A549 (cell line): ENCODE results near the gene FOXO6. TPM values are rescaled to one million over a fixed set of nuclear protein-coding genes. Genes with fewer than 3 reads are reported as not detected.

Source experiments
- ATAC-seq, 2 experiments: fragments of 200-7000 bp in 1 of 2; fragments of >200 bp in 1 of 2; cut with Nextera tagmentation in 1 of 2; cut with Tn5 transposase in 1 of 2; 3 replicates each; pipeline versions ENCODE4 v1.8.0 to v1.9.1; 2018 to 2020; ENCODE audit warnings: mild to moderate bottlenecking in 1 of 2, moderate library complexity in 1 of 2
- CTCF ChIA-PET: fragments of 300-600 bp; sonication (Branson Sonifier 250); formaldehyde crosslinking; extraction: SDS; loops from one replicate; lab custom pipeline; 2021; ENCODE audit warnings: antibody characterized with exemption, inconsistent platforms; lab: Yijun Ruan, JAX
- POLR2A ChIA-PET: fragments of 350-600 bp; formaldehyde crosslinking; extraction: SDS; loops from one replicate; lab custom pipeline; 2021; ENCODE audit warnings: antibody characterized with exemption, inconsistent platforms; lab: Yijun Ruan, JAX
- DNase-seq, 2 experiments: peaks; one replicate each; pipeline versions ENCODE4 v3.0.0 to v3.0.0-alpha.2; 2011 to 2016; ENCODE audit warnings: low read depth in 1 of 2, low spot score in 1 of 2
- FAIRE-seq: peaks from 2 replicates; lab custom pipeline; 2011; peaks lifted over from hg19 to GRCh38; lab: Jason Lieb, UNC
- H3K27ac ChIP-seq, 2 experiments: fragments of >200 bp; sonication (Bioruptor Twin); formaldehyde crosslinking; 3 replicates each; pipeline ENCODE4 v1.5.1; 2016 to 2017
- H3K4me1 ChIP-seq: fragments of >200 bp; sonication (Bioruptor Twin); formaldehyde crosslinking; 3 replicates; pipeline ENCODE4 v1.6.1; 2016
- H3K4me2 ChIP-seq: fragments of >200 bp; sonication (Bioruptor Twin); formaldehyde crosslinking; 3 replicates; pipeline ENCODE4 v1.6.1; 2016
- H3K4me3 ChIP-seq: fragments of >200 bp; sonication (Bioruptor Twin); formaldehyde crosslinking; 3 replicates; pipeline ENCODE4 v1.5.1; 2016
- H3K9me3 ChIP-seq: fragments of >200 bp; sonication (Bioruptor Twin); formaldehyde crosslinking; 3 replicates; pipeline ENCODE4 v1.6.1; 2016
- CHD2 ChIP-seq: fragments of 150-350 bp; IDR thresholded peaks from 2 replicates; pipeline ENCODE4 v1.6.1; 2014; ENCODE audit warnings: low read length; ENCODE audit not compliant: partially characterized antibody
- EHF ChIP-seq: fragments of 250-450 bp; sonication (Bioruptor Pico); IDR thresholded peaks from 2 replicates; pipeline ENCODE4 v1.5.0; 2020; ENCODE audit warnings: mild to moderate bottlenecking
- FOSL2 ChIP-seq, 2 experiments: fragments of 450-650 bp in 1 of 2; fragments of >200 bp in 1 of 2; sonication (Bioruptor Twin) in 1 of 2; formaldehyde crosslinking; IDR thresholded peaks; 2 replicates each; pipeline versions ENCODE4 v1.5.0 to v1.6.1; 2016 to 2020; ENCODE audit warnings: mild to moderate bottlenecking in 1 of 2, moderate library complexity in 1 of 2
- HMGXB4 ChIP-seq: fragments of 250-450 bp; sonication (Bioruptor Pico); IDR thresholded peaks from 2 replicates; pipeline ENCODE4 v1.5.0; 2021; ENCODE audit warnings: mild to moderate bottlenecking, moderate library complexity, borderline replicate concordance
- HOXB13 ChIP-seq: fragments of 250-450 bp; sonication (Bioruptor Pico); IDR thresholded peaks from 2 replicates; pipeline ENCODE4 v1.5.0; 2020; ENCODE audit warnings: low read depth, mild to moderate bottlenecking, moderate library complexity
- JUNB ChIP-seq: fragments of >200 bp; sonication (Bioruptor Twin); formaldehyde crosslinking; IDR thresholded peaks from 2 replicates; pipeline ENCODE4 v1.6.1; 2016
- MAFK ChIP-seq: fragments of 450-650 bp; IDR thresholded peaks from 2 replicates; pipeline ENCODE4 v1.6.1; 2014; ENCODE audit not compliant: partially characterized antibody
- MAX ChIP-seq: IDR thresholded peaks from 2 replicates; pipeline ENCODE4 v1.6.1; 2012
- POLR2A ChIP-seq: IDR thresholded peaks from 2 replicates; pipeline ENCODE4 v1.6.1; 2012; ENCODE audit warnings: mild to moderate bottlenecking, low read length
- POLR2AphosphoS2 ChIP-seq: conservative IDR thresholded peaks from 2 replicates; pipeline ENCODE4 v1.6.1; 2012; ENCODE audit warnings: low read length, improper control_type of control experiment, inconsistent platforms
- ZFP36 ChIP-seq: fragments of 450-650 bp; IDR thresholded peaks from 2 replicates; pipeline ENCODE4 v1.6.1; 2014; ENCODE audit warnings: borderline replicate concordance; ENCODE audit not compliant: partially characterized antibody
- WGBS: methylation state at CpG from one replicate; pipeline ENCODE4 v1.1.6; 2017; ENCODE audit errors: missing lambda C conversion rate; 5-methylcytosine and 5-hydroxymethylcytosine counted together
- polyA plus RNA-seq, 4 experiments: library from polyadenylated mRNA; depleted of rRNA in 3 of 4; stranded (reverse); fragments of >200 nt; fragmentation: RNase III in 1 of 4; extraction: RNeasy Plus Mini Kit Qiagen cat#74134 plus additional on column Dnase treatment in 1 of 4; gene quantifications; 2 replicates in 3 of 4; 3 replicates in 1 of 4; pipeline ENCODE4 v1.2.3, GENCODE V29; 2011 to 2017

The FOXO6 gene
- polyA plus RNA-seq, 2 of the 4 experiments (the other 2 are of a cell fraction), result 0.10 to 0.25 TPM

- no peak for FAIRE-seq
- CTCF ChIA-PET, result interaction anchor here (1.3 to 11.3 kb wide), 3 partner anchors 8 to 142 kb away, joined by 3 to 146 read pairs (median 107); no protein-coding TSS in a partner anchor
- POLR2A ChIA-PET, result no interaction called here
- 69% methylated on average over 5 of the region's 6 CpGs for WGBS
- no peak for DNase-seq
- H3K9me3 ChIP-seq, result no peaks in the 10 kb centered on the region
- no peak overlapping the region for H3K27ac ChIP-seq
- TF ChIP-seq ZFP36 (no peak), CHD2 (no peak), MAX (no peak)
- no peak for ATAC-seq
- H3K4me2 ChIP-seq, result no peak overlapping the region
- no peak overlapping the region for H3K4me3 ChIP-seq
- peaks cover 15% of the 10 kb centered on the region for H3K4me1 ChIP-seq
Observed at GRCh38 chr1:41422306-41422705, 61.1 kb downstream of the FOXO6 start.

GRCh38 chr1:41423511-41424191 is 62.4 kb downstream of the FOXO6 start:
- ATAC-seq, result no peak; a peak in 1 of 6 replicates
- POLR2A ChIA-PET, result no interaction called here
- WGBS, result 89% methylated on average over 11 of the region's 38 CpGs
- Histone ChIP-seq H3K27ac (no peak overlapping the region), H3K4me3 (no peak overlapping the region), H3K9me3 (no peaks in the 10 kb centered on the region), H3K4me2 (no peak overlapping the region), H3K4me1 (peaks cover 7% of the 10 kb centered on the region)
- TF ChIP-seq POLR2AphosphoS2, result no peak
- CTCF ChIA-PET, result interaction anchor here (0.7 to 11.3 kb wide), 3 partner anchors 6 to 156 kb away, joined by 3 to 146 read pairs (median 107); no protein-coding TSS in a partner anchor
- no peak for DNase-seq
- no peak for FAIRE-seq

GRCh38 chr1:41424581-41425118 is 63.4 kb downstream of the FOXO6 start:
- FAIRE-seq (no peak), ATAC-seq (no peak), DNase-seq (no peak)
- Histone ChIP-seq H3K4me3 (no peak overlapping the region), H3K4me1 (no peaks in the 10 kb centered on the region), H3K4me2 (no peak overlapping the region), H3K27ac (no peak overlapping the region), H3K9me3 (no peaks in the 10 kb centered on the region)
- ChIA-PET POLR2A (no interaction called here), CTCF (interaction anchor here (0.5 to 11.3 kb wide), 3 partner anchors 5 to 144 kb away, joined by 3 to 146 read pairs (median 107); no protein-coding TSS in a partner anchor)
- no peak for TF ChIP-seq EHF
- no peak for TF ChIP-seq CHD2
- no peak for TF ChIP-seq JUNB
- TF ChIP-seq FOSL2 (IDR thresholded peaks at IDR 0.05), result no peak
- TF ChIP-seq FOSL2 (CRISPR knock-in tag; IDR thresholded peaks at IDR 0.05), result no peak
- TF ChIP-seq HMGXB4 (CRISPR knock-in tag), result no peak
- 85% methylated on average over 4 of the region's 4 CpGs for WGBS

GRCh38 chr1:41425369-41425768 is 64.1 kb downstream of the FOXO6 start:
- H3K27ac ChIP-seq, result no peak overlapping the region
- DNase-seq, result no peak
- ChIA-PET POLR2A (no interaction called here), CTCF (interaction anchor here (2.1 kb wide), 1 partner anchor 143 kb away, joined by 9 read pairs; no protein-coding TSS in a partner anchor)
- 73% methylated on average over 2 of the region's 2 CpGs for WGBS
- TF ChIP-seq HOXB13 (CRISPR knock-in tag), result no peak
- no peak for TF ChIP-seq MAX
- TF ChIP-seq POLR2A, result no peak
- no peak for TF ChIP-seq MAFK
- H3K4me2 ChIP-seq, result no peak overlapping the region
- no peaks in the 10 kb centered on the region for H3K4me1 ChIP-seq
- no peak for ATAC-seq
- no peaks in the 10 kb centered on the region for H3K9me3 ChIP-seq
- FAIRE-seq, result no peak
- H3K4me3 ChIP-seq, result no peak overlapping the region
